GM21576 (cell line): ENCODE measurements around the gene WDHD1.
"Not testable (repeated sequence)": the region's sequence is repeated elsewhere in the genome, so short reads cannot be mapped to it uniquely, and the experiment has no call there.

Source experiments
- ATAC-seq: cut with Tn5 transposase; IDR thresholded peaks from one replicate; pipeline ENCODE4 v1.9.1; 2021; ENCODE audit warnings: mild to moderate bottlenecking, moderate library complexity; ENCODE audit not compliant: unreplicated experiment

The WDHD1 gene

DNA sequence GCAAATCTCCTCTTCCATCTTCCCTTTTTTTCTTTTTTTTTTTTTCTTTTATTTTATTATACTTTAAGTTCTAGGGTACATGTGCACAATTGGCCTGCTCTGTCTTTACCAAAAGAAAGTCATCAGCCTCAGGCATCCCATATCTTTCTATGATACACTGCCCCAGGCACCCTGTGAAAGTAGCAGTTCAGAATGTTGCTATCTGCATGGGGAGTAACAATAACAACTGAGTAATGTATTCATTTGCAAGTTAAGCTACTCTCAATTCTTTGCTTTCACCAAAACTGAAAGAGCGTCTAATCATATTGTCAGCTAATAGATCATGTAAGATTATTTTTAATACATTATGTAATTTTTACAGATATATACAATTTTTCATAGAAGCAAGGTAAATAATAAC is 110.8 kb downstream of the WDHD1 start:
- ATAC-seq: no peak

DNA sequence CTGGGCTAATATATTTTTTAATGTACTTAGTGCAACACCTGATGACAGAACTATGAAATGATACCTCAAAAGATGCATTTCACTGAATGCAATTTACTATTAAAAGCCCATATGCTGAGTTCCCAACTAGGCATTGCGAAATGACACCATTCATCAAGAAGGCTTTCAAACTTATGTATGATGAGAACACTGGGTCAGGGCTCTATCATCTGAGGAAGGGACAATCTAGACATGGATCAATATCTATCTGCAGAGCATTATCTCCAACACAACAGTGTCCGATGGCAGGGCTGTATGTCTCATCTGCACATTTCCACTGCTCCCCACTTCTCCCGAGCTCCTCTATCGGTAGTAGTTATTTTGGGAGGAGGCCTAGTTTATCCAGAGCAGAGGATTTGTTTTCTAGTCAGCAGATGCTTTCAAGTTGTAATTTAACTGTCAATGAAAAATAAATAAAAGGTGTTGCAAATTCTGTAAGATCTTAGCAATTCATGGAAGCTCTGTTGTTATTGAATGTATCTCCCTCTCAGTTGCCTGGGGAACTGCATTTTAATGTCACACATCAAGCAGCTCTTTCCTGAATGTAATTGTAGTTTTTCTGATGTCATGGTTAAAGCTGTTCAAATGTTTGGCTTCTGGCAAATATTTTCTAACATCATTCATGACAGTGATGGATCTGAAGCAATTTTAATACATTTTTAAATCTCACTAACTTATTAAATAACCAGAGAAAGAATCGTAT is 116.9 kb downstream of the WDHD1 start:
- no peak for ATAC-seq

DNA sequence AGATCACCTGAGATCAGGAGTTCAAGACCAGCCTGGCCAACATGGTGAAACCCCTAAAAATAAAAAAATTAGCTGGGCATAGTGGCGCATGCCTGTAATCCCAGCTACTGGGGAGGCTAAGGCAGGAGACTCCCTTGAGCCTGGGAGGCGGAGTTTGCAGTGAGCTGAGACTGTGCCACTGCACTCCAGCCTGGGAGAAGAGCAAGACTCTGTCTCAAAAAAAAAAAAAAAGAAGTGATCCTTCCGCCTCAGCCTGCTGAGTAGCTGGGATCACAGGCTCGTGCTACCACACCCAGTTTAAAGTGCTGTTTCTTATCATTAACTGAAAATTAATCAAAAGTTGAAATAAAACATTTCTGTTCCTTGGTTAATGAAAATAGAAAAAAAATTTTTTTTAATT is 117.9 kb downstream of the WDHD1 start:
- ATAC-seq: not testable (repeated sequence)

DNA sequence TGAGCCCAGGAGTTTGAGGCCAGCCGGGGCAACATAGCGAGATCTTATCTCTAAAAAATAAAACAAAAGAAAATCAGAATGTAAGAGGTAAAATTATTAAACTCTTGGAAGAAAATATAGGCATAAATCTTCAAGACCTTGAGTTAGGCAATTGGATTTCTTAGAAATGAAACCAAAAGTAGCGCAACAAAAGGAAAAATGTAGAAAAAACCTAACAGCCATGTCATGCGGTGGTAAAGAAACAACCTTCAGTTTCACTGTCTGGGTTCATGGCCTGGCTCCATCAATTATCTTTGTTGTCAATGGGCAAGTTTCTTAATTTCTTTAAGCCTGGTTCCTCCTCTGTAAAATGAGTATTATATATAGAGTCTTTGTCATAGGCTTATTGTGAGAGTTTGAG is 118.7 kb downstream of the WDHD1 start:
- no peak for ATAC-seq

DNA sequence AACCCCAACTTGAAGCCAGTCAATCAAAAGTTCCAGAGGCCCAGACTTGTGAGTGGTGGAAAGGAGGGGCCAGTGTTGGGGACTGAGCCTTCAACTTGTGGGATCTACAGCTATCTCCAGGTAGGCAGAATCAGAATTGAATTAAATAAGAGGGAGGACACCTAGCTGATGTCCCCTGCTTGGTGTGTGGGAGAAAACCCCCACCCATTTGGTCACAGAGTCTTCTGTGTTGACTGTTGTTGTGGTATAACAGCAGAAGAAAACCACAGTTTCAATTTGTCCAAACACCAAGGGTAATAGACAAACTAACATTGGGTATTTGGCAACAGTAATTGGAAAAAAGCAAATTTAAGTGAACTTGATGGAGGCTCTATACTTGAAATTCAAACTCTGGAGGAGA is 120.8 kb downstream of the WDHD1 start:
- ATAC-seq: no peak

DNA sequence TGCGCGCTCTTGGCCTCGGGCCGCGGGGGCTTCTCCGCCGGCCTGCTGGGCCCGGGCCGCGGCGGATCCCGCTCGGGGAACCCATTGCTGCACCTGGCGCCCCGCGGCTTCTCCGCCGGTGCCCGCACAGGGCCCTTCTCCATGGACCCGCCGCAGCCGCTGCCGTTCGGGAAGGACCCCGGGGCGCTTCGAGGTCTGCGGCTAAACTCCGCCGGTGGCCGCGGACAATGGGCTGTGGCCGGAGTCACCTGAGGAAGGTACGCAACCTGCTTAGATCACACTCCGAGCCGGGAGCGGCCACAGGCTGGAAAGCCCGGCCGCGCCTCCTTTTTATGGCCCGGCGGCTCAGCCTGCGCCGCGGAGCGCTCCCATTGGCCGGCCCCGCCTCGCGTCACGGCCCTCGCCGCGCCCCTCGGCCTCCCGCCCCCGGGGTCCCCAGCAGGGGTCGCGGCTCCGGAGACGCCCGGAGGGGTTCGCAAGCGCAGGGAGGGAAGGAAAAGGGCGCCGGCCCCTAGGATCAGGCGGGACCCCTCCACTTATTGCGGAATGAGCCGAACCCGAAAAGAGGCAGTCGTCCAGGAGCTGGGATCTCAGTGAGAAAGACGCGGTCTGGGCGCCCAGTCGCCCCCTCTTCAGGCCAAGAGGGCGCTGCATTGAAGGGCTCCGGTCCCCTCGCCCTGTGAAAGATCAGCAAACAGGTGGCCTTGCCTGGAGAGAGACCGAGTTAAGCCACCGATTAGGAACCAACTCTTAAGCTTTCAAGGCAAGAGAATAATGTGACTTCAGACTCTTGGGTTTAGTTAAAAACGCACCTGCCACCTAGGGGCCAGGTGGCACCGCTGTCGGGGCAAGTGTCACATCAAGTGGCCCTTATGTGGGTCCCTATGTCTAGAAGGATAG is 124.1 kb downstream of the WDHD1 start, which contains the start of gene GCH1:
TSS of gene GCH1 (minus strand) at position 306 of the 900 bp plus-strand sequence. CDS start at position 143, 163 bp downstream.
- ATAC-seq: peak; percentile 75

DNA sequence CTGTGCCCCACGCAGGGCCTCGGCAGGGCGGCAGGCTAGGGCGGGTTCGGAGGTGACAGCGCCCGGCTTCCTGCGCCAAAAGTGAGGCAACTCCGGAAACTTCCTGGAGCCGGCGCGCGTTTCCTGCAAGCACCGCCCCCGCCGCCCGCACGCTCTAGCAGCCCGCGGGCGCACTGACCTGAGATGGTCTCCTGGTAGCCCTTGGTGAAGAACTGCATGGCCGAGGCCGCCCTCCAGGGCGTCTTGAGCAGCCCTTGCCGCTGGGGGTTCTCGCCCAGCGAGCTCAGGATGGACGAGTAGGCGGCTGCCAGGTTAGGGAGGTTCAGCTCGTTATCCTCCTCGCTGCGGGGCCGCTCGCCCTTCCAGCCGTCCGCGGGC is 124.8 kb downstream of the WDHD1 start:
- ATAC-seq: peak; percentile 44

DNA sequence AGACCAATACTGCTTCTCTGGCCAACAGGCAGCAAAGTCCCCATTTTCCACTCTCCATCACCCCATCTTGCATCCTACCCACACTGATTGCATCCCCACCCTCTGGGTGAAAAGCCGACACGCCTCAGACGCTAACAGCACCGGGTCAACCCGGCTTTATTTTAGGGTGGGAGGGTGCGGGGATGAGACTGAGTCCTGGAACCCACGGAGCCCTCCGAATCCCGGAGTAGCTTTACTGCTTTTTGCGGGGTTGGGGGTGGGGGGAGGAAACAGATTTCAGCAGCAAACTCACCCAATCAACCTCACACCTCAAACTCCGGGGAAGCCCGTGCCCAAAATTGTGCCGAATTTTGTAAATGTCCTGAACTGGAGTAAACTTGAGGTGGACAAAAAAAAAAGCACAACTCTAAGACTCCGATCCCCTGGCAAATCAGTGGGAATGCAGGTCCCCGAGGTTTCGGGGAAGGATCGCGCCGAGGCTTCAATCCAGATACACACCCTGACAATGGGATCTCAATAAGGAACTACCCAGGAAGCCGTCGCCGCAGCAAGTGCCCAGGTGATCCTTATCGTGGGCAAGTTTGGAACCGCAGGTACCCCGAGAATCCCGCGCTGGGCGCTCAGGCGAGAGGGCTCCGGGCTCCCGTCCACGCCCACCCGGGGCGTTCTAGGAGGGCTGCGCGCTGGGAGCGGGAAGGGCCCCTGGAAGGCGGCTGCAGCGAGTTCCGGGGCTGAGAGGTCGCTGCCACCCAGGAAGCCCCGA is 125.3 kb downstream of the WDHD1 start:
- no peak for ATAC-seq

DNA sequence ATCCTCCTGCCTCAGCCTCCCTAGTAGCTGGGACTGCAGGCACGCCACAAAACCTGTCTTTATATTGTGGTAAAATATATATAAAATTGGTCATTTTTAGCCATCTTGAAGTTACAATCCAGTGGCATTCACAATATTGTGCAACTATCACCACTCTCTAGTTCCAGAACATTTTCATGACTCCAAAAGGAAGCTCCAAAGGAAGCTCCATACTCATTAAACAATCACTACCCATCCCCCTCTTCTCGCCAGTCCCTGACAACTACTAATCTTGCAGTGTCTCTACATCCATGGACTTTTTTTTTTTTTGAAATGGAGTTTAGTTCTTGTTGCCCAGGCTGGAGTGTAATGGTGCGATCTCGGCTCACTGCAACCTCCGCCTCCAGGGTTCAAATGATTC is 127.3 kb downstream of the WDHD1 start:
- ATAC-seq: no peak

DNA sequence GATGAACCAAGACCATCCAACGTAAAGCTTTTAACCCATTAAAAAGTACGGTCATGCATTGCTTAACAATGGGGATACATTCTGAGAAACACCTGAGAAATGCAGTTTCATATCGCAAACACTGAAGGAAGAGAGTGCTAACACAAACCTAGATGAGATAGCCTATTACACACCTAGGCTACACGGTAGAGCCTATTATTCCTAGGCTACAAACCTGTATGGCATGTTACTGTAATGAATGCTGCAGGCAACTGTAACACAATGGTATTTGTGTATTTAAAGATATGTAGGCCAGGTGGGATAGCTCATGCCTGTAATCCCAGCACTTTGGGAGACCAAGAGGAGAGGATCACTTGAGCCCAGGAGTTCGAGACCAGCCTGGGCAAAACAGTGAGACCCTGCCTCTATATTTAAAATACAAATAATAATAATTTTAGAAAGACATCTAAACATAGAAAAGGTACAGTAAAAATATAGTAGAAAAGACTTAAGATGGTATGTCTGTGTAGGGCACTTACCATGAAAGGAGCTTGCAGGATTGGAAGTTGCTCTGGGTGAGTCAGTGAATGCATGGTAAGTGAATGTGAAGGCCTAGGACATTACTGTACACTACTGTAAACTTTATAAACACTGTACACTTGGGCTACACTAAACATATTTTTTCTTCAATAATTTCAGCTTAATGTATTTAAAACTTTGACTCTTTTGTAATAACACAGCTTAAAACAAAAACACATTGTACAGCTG is 128.9 kb downstream of the WDHD1 start:
- not testable (repeated sequence) for ATAC-seq

DNA sequence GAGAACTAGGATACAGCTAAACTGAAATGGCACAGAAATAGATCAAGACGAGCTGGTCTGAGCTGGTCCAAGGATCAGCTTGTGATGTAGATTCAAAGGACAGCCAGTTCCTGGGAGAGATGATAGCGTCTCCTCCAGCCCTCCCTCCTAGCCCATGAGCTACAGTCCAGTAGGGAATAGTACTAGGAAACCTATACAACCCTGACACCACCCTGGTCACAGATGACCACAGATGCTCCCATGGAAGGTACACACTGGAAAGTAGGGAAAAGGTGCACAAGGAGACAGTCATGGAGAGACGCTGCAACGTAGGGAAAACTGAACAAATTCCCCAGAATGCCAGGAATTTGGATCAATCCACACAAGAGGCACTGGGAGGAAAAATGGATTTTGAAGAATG is 131.2 kb downstream of the WDHD1 start:
- ATAC-seq: no peak

DNA sequence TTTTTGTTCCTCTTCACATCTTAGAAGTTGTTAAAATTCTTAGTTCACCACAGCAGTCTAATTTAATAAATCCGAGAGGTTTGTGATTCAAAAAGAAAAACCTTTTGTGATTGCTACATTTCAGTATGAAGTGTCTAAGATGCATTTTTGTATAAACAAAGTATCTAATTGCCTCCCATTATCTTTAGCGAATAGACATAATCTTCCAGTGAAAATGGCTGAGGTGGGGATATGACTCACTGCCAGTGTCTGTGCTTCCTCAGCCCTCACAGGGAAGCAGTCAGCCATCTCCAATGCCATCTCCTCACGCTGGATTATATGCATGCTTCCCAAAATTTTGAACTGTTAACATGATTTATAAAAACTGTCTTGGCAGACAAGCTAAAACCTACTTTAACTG is 131.9 kb downstream of the WDHD1 start:
- ATAC-seq: no peak

DNA sequence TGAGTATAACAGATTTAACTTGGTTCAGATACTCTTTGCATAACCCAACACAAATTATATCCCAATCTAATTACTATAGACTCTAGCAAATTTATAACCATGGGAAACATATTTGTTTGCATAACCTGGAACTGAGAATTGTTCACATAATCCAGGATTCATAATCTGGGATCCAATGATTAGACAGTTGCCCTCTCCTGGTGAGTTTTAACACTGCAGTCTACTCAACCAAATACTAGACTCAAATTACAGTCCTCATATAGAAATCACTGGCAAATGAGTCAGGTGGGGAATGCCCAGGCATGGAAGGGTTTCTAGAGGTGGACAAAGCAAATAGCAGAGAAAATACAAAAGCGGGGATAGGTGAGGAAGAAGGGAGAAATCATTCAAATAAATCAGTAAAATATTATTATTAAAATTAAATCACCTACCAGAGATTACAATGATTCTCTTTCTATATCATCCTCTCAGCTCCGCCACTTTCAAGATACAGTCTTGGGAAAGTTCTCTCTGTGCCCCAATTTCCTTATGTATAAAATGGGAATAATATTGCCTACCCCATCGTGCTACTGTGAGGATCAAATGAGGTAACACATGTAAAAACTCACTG is 133.6 kb downstream of the WDHD1 start:
- ATAC-seq: peak; percentile 35

DNA sequence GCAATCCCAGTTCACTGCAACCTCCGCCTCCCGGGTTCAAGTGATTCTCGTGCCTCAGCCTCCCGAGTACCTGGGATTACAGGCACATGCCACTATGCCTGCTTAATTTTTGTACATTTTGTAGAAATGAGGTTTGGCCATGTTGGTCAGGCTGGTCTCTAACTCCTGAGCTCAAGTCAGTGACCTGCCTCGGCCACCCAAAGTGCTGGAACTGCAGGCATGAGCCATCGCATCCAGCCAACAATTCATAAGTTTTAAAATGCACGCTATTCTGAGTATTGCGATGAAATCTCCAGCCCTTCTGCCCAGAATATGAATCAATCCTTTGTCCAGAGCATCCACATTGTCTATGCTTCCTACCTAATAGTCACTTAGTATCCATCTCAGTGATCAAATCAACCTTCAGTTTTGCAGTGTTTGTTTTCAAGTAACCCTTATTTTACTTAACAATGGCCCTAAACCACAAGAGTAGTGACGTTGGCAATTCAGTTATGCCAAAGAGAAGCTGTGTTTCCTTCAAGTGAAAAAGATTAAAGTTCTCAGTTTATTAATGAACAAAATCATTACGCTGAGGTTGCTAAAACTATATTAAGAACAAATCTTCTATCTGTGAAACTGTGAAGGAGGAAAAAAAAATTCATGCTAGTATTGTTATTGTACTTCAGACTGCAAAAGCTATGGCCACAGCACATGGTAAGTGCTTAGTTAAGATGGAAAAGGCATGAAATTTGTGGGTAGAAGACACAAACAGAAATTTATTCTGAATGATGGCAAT is 135.2 kb downstream of the WDHD1 start:
- no peak for ATAC-seq

DNA sequence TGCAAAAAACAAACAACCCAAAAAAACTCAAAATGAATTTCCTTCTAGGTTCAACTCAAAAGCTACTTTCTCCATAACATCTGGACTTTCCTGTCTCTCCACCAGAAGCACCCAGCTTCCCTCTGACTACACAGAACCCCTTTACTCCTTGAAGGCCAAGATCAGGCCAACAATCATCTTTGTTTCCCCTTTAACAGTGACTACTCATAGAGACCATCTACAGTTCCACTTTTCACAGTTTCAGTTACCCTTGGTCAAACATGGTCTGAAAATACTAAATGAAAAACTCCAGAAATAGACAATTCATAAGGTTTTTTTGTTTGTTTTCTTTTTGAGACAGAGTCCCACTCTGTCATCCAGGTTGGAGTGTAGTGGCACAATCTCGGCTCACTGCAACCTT is 136.1 kb downstream of the WDHD1 start:
- peak; percentile 77 for ATAC-seq

DNA sequence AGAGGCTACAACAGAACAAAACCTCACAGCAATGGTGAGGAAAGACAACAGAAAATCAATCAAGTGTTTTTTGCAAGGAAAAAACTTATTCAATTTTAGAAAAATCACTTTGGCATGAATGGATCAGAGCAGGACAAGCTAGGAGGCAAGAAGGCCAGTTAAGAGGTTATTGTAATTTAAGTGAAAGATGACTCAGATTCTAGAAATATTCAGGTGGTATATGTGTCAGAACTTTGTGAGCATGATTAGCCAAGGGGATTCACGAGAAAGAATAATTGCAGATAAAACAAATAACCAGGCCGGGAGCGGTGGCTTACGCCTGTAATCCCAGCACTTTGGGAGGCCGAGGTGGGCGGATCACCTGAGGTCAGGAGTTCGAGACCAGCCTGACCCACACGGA is 137.0 kb downstream of the WDHD1 start:
- ATAC-seq: no peak
